ENCODE measurements around the gene STK16.
A peak's percentile ranks its signal among the peaks of the same experiment; 100 is the strongest.

Gene STK16

GRCh38 chr2:219289195-219289536, 43.9 kb downstream of the STK16 start:
- DNase-seq: no peak

- DNase-seq: peak in 3 of 4 experiments; percentile 35 to 59 (median 45)
Measured at GRCh38 chr2:219289537-219290361, 44.5 kb downstream of the STK16 start.

- DNase-seq: no peak
Measured at GRCh38 chr2:219290381-219291171, 45.3 kb downstream of the STK16 start.

- no peak for DNase-seq
Measured at GRCh38 chr2:219291394-219291793, 46.1 kb downstream of the STK16 start.

- no peak for DNase-seq
Measured at GRCh38 chr2:219291910-219292490, 46.7 kb downstream of the STK16 start.

- no peak for DNase-seq
Measured at GRCh38 chr2:219292616-219293015, 47.3 kb downstream of the STK16 start.

- DNase-seq: no peak
Measured at GRCh38 chr2:219293736-219294231, 48.5 kb downstream of the STK16 start.

- DNase-seq: peak; percentile 80 to 94 (median 86)
Measured at GRCh38 chr2:219294356-219295351, 49.4 kb downstream of the STK16 start.

GRCh38 chr2:219296142-219296541, 50.9 kb downstream of the STK16 start:
- no peak for DNase-seq

- DNase-seq: no peak
Measured at GRCh38 chr2:219296631-219297391, 51.5 kb downstream of the STK16 start.

GRCh38 chr2:219297766-219298456, 52.6 kb downstream of the STK16 start:
- DNase-seq: peak in 3 of 4 experiments; percentile 17 to 32 (median 30)

- DNase-seq: peak; percentile 85 to 92 (median 90)
Measured at GRCh38 chr2:219298759-219299371, 53.6 kb downstream of the STK16 start.

GRCh38 chr2:219299372-219299760, 54.1 kb downstream of the STK16 start:
- no peak for DNase-seq
